Fibroblast of skin of left biceps (primary cell): ENCODE measurements around the gene CYTH1.
"Not testable (repeated sequence)": the region's sequence is repeated elsewhere in the genome, so short reads cannot be mapped to it uniquely, and the experiment has no call there.

Experiments used
- DNase-seq, 2 experiments: peaks; one replicate each; pipeline ENCODE4 v3.0.0-alpha.2; 2013; ENCODE audit warnings: low read depth in 2 of 2

Gene CYTH1

DNA sequence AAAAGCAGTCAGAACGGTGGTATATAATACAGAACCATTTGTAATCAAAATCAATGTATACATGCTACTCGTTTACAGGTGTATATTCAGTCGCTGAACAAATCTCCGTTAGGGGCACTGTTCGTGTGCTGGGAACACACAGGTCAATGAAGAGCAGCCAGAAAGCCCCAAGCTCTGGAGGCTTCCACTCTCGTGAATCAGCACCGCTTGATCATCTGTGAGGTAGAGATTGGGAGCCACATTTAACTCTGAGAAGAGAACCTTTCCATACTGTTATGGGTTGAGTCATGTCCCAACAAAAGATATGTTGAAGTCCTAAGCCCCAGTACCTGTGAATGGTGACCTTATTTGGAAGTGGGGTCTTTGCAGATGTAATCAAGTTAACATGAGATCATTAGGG is 5.4 kb upstream of the CYTH1 start:
- no peak for DNase-seq

GRCh38 chr17:78785663-78786057 is 3.6 kb upstream of the CYTH1 start:
- DNase-seq = no peak

DNA sequence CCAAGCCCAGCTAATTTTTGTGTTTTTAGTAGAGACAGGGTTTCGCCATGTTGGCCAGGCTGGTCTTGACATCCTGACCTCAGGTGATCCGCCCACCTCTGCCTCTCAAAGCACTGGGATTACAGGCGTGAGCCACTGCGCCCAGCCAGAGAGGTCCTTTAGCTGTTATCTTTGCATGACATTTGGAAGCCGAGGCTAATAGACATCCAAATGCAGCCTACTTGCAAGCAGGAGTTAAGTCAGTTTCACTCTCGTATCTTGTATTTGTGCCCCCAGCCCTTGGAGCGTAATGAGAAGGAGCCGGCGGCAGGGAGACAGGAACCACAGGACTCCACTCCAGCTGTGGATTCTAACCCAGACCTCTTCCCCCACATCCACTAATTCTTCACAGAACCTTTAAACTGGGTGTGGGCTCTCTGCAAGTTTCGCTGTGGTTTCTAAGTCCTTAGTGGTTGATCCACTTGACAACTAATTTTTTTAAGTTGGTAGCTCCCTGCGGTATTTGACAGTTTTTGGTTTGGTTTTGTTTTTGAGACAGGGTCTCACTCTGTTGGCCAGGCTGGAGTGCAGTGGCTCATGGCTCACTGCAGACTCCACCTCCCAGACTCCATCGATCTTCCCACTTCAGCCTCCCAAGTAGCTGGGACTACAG is 3.1 kb upstream of the CYTH1 start:
- no peak for DNase-seq

DNA sequence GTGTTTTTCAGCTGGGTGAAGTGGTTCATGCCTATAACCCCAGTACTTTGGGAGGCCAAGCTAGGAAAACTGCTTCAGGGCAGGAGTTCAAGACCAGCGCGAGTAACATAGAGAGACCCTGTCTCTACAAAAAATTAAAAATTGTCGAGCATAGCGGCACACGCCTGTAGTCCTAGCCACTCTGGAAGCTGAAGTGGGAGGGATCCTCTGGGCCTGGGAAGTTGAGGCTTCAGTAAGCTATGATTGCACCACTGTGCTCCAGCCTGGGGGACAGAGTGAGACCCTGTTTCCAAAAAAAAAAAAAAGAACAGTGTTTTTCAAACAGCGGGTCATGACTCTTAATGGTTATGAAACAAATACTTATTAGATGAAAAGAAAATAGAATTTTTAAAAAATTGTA is 2.3 kb upstream of the CYTH1 start:
- DNase-seq = no peak

- no peak for DNase-seq
Observed at GRCh38 chr17:78783711-78784324, 1.7 kb upstream of the CYTH1 start.

DNA sequence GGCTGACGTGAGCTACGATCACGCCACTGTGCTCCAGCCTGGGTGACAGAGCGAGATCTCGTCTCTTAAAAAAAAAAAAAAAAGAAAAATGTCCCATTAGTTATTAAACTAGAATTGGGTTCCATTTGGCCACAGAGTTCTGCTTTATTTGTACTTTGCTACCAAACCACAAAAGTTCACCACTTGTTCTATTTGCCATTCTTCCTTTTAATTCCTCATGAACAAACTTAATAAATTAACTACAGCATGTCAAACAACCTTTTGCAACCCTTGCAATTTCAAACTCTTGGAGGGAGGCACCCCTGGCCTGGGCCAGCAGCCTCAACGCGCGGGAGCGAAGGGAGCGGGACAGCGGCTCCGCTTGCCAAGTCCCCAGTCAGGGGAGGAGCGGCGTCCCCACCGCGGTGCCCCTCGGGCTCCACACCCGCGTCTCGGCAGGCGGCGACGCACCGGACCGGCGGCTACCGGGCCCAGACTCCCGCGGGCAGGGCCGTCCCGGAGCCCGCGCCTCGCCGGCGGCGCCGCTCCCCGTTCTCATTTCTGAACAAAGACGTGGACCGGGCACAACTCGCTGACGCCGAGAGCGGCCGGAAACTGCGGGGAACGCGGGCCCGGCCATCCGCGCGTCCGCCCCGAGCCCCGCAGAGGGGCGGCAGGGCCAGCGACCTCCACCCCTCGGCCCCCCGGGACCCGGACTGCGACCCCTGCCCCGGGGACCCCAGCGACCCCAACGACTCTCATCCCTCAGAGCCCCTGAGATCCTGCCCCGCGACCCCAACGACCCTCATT is 775 bp downstream of the CYTH1 start:
- no peak for DNase-seq

DNA sequence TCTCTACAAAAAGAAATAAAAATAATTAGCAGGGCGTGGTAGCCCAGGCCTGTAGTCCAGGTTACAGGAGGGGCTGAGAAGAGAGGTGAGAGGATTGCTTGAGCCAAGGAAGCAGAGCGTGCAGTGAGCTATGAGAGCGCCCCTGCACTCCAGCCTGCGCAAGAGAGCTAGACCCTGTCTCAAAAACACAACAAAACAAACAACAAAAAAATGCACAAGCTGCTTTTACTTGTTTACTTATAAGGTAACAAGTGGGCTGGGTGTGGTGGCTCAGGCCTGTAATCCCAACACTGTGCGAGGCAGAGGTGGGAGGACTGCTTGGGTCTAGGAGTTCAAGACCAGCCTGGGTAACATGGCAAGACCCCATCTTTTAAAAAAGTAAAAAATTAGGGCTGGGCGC is 1.7 kb downstream of the CYTH1 start:
- DNase-seq = no peak

DNA sequence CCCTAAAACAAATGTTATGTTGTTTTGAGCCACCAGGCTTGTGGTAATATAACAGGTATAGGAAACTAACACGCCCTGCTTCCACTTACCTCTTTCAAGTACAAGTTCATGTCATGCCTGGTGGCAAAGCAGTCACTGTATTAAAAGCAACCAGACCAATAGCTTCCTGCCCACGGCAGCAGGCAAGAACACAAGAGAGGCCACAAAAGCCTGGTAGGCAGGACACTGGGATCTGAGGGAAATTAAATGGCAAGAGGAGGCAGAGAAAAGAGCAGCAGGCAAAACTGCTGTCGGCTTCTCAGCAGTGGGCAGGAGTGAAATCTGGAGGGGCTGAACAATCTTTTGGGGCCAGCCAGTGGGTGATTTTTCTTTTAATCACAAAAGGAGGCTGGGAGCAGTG is 2.2 kb downstream of the CYTH1 start:
- DNase-seq = no peak

DNA sequence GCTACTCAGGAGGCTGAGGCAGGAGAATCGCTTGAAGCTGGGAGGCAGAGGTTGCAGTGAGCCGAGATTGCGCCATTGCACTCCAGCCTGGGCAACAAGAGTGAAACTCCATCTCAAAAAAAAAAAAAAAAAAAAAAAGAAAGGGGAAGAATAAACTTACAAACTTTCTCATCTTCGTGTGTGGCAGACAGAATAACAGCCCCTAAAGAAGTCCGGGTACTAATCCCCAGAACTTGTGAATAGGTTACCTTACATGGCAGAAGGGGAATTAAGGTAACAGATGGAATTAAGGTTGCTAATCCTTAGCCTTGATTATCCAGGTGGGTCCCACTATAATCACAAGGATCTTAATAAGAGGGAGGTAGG is 2.8 kb downstream of the CYTH1 start:
- DNase-seq = not testable (repeated sequence)

DNA sequence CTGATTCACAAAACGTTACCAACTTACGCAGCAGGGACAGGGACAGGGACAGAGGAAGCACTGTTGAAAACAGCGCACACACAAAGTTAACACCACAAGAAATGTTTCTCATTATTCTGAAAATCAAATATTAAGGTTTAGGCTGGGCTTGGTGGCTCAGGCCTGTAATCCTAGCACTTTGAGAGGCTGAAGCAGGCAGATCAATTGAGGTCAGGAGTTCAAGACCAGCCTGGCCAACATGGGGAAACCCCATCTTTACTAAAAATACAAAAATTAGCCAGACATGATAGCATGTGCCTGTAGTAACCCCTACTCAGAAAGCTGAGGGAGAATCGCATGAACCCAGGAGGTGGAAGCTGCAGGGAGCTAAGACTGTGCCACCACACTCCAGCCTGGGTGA is 4.2 kb downstream of the CYTH1 start:
- no peak for DNase-seq

- no peak for DNase-seq
Observed at GRCh38 chr17:78774956-78775571, 7.0 kb downstream of the CYTH1 start.

- DNase-seq = no peak
Observed at GRCh38 chr17:78774453-78774852, 7.6 kb downstream of the CYTH1 start.

- no peak for DNase-seq
Observed at GRCh38 chr17:78771758-78772382, 10.2 kb downstream of the CYTH1 start.

DNA sequence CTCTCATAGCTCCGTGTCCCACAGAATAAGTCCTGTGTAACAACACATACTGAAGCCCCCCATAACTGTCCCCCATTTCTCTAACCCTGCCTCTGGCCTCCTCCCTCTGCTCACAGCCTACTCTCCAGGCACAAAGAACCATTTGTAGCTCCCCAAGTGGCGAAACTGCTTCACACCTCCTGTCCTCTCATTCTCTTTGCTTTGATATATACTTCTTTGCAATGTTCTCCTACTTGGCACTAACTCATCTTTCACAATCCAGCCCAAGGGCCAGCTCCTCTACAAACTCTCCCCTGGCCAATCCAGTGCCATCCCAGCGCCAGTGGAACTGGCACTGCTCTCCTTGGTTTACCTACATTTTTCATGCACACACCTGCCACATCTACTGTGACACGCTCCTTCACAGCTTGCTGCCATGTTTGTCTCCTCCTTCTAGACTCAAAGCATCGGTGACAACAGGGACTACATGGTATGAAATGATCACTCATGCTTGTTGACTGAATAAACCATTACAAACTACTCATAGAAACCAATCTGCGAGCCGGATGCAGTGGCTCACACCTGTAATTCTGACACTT is 12.8 kb downstream of the CYTH1 start:
- DNase-seq = no peak

- no peak for DNase-seq
Observed at GRCh38 chr17:78767806-78768205, 14.3 kb downstream of the CYTH1 start.

GRCh38 chr17:78766743-78767294 is 15.3 kb downstream of the CYTH1 start:
- DNase-seq = no peak

DNA sequence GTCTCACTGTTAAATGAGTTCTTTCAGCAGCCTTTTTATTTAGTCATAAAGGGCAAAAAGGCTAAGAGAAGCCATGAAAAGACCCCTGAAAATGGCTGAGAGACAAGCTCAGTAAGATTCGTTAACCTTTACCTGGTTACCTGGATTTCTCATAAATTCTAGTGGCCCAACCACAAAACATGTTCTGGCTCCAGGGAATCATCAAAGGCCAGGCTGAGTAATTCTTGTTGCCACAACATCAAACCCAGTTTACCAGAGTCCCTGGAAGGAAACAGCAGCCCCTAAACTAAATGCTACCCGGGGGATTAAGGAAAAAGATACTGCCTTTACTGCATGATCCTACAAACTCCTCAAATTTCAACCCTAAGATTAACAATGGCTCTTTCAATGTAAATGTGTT is 15.8 kb downstream of the CYTH1 start:
- no peak for DNase-seq

GRCh38 chr17:78765821-78766220 is 16.3 kb downstream of the CYTH1 start:
- DNase-seq = no peak

GRCh38 chr17:78764871-78765270 is 17.2 kb downstream of the CYTH1 start:
- DNase-seq = no peak

DNA sequence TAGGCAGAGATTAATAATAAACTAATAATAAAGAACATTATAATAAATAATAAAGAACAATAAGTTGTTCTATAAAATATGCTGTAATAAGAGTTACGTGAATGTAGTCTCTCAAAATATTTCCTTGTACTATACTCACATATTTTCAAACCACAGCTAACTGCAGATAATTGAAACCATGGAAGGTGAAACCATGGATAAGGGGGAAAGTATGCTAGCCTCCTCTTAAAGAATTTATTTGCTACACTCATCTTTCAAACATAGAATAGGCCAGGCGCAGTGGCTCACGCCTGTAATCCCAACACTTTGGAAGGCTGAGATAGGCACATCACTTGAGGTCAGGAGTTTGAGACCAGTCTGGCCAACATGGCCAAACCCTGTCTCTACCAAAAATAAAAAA is 18.5 kb downstream of the CYTH1 start:
- peak; percentile 65 to 70 for DNase-seq

DNA sequence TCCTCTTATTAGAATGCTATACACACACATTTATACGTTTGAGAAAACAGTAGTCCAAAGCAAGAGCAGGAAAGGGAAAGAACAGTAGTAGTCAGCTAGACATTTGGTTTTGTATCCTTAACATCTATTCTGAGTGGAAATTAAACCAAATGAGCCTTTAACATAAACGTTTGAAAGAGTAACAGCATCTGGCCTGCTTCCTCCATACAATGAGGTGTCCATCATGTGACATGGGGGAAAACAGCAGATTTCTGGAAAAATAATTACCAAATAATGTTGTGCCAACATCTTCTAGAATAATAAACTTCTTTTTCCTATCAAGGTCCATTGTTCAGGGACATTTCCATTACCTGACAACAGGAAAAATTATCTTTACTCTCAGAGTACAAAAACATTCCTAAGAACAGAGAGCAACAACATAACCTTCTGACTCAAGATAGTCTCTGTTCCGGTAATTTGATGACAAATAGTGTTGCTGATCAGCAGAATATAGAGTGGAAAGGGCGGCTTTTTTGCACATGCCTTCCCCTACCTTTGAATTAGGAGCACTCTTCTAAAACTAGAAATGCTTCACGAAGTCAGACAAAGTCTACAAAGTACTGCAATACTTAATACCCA is 20.2 kb downstream of the CYTH1 start:
- DNase-seq = no peak
